GM12878 (cell line): ENCODE results near the gene NACA2. TPM values are rescaled to one million over a fixed set of nuclear protein-coding genes. Genes with fewer than 3 reads are reported as not detected.

ENCODE experiments used
- ATAC-seq: fragments of 200-7000 bp; cut with Tn5 transposase; 3 replicates; pipeline ENCODE4 v1.9.1; 2020; ENCODE audit warnings: mild to moderate bottlenecking, moderate library complexity
- BruUV-seq: library from RNA; stranded (reverse); fragments of 400-500 nt; replicated peaks from 2 replicates; lab custom pipeline; 2021; lab: Mats Ljungman, UMichigan
- CTCF ChIA-PET: fragments of 300-600 bp; sonication (Branson Sonifier 250); formaldehyde crosslinking; extraction: SDS; loops from one replicate; lab custom pipeline; 2021; ENCODE audit warnings: inconsistent platforms; lab: Yijun Ruan, JAX
- POLR2A ChIA-PET: fragments of 350-600 bp; formaldehyde crosslinking; extraction: SDS; loops from one replicate; lab custom pipeline; 2021; ENCODE audit warnings: inconsistent platforms; lab: Charles Lee
- RAD21 ChIA-PET: fragments of 300-600 bp; sonication (Branson Sonifier 250); formaldehyde crosslinking; loops from one replicate; lab custom pipeline; 2023; ENCODE audit warnings: antibody characterized with exemption; ENCODE audit not compliant: unreplicated experiment; lab: Charles Lee
- SMC1A ChIA-PET: fragments of 300-600 bp; sonication (Branson Sonifier 250); formaldehyde crosslinking; loops from one replicate; lab custom pipeline; 2023; ENCODE audit not compliant: unreplicated experiment, uncharacterized antibody; lab: Charles Lee
- DNase-seq: peaks from one replicate; pipeline ENCODE4 v3.0.0-alpha.2; 2011; ENCODE audit warnings: low read depth, low spot score
- FAIRE-seq: peaks from 3 replicates; lab custom pipeline; 2011; peaks lifted over from hg19 to GRCh38; lab: Jason Lieb, UNC
- H2AFZ ChIP-seq: 2 replicates; pipeline ENCODE4 v1.6.0; 2011; ENCODE audit warnings: low read depth, low read length, control low read depth; ENCODE audit not compliant: control insufficient read depth
- H3K27ac ChIP-seq: 2 replicates; pipeline ENCODE4 v1.5.1; 2011; ENCODE audit warnings: control low read depth; ENCODE audit not compliant: control insufficient read depth, insufficient read depth
- H3K27me3 ChIP-seq, 2 experiments: replicated peaks in 1 of 2; 2 replicates each; pipeline versions ENCODE4 v1.6.0 to v1.6.1; 2011; ENCODE audit warnings: low read length in 1 of 2; ENCODE audit not compliant: control insufficient read depth in 2 of 2, insufficient read depth in 2 of 2
- H3K36me3 ChIP-seq, 2 experiments: 2 replicates each; pipeline ENCODE4 v1.5.1; 2011; ENCODE audit warnings: low read length in 1 of 2; ENCODE audit not compliant: control insufficient read depth in 2 of 2, insufficient read depth in 2 of 2
- H3K4me1 ChIP-seq: 2 replicates; pipeline ENCODE4 v1.6.1; 2011; ENCODE audit warnings: mild to moderate bottlenecking, low read length, moderate library complexity, mixed read lengths; ENCODE audit not compliant: control insufficient read depth, insufficient read depth
- H3K4me2 ChIP-seq: 2 replicates; pipeline ENCODE4 v1.6.0; 2011; ENCODE audit warnings: control low read depth; ENCODE audit not compliant: control insufficient read depth, insufficient read depth
- H3K4me3 ChIP-seq: fragments of 200-600 bp; sonication (generic); 2 replicates; pipeline ENCODE4 v1.5.1; 2016
- H3K79me2 ChIP-seq: 2 replicates; pipeline ENCODE4 v1.6.0; 2011; ENCODE audit warnings: low read length; ENCODE audit not compliant: control insufficient read depth, insufficient read depth
- H3K9ac ChIP-seq: 2 replicates; pipeline ENCODE4 v1.8.0; 2011; ENCODE audit warnings: low read length, control low read depth, mixed read lengths; ENCODE audit not compliant: control insufficient read depth, insufficient read depth
- H3K9me3 ChIP-seq: replicated peaks from 3 replicates; pipeline ENCODE4 v1.5.1; 2011; ENCODE audit warnings: mild to moderate bottlenecking, low read length; ENCODE audit not compliant: control insufficient read depth, insufficient read depth
- H4K20me1 ChIP-seq: 2 replicates; pipeline ENCODE4 v1.6.0; 2011; ENCODE audit not compliant: control insufficient read depth, insufficient read depth
- ETV6 ChIP-seq, 2 experiments: fragments of 450-650 bp in 1 of 2; IDR thresholded peaks in 1 of 2; conservative IDR thresholded peaks in 1 of 2; 2 replicates each; pipeline ENCODE4 v1.6.1; 2014; ENCODE audit warnings: antibody characterized with exemption in 1 of 2, borderline replicate concordance in 1 of 2, low read depth in 1 of 2, mild to moderate bottlenecking in 1 of 2, moderate library complexity in 1 of 2
- MAX ChIP-seq: IDR thresholded peaks from 2 replicates; pipeline ENCODE4 v1.6.1; 2012; ENCODE audit warnings: low read depth, low read length, improper control_type of control experiment
- MEF2A ChIP-seq: IDR thresholded peaks from 2 replicates; pipeline ENCODE4 v1.6.1; 2011; ENCODE audit warnings: low read depth, mild to moderate bottlenecking, low read length, moderate library complexity; ENCODE audit not compliant: insufficient read depth
- MTA2 ChIP-seq: fragments of 450-650 bp; IDR thresholded peaks from 2 replicates; pipeline ENCODE4 v1.6.1; 2016; ENCODE audit warnings: low read depth, mild to moderate bottlenecking, moderate library complexity
- NFXL1 ChIP-seq: fragments of 450-650 bp; IDR thresholded peaks from 2 replicates; pipeline ENCODE4 v1.6.1; 2017; ENCODE audit warnings: antibody characterized with exemption, mild to moderate bottlenecking, borderline replicate concordance
- PBX3 ChIP-seq: IDR thresholded peaks from 2 replicates; pipeline ENCODE4 v1.6.1; 2011; ENCODE audit warnings: mild to moderate bottlenecking, low read depth, low read length, moderate library complexity; ENCODE audit not compliant: insufficient replicate concordance
- TARDBP ChIP-seq: IDR thresholded peaks from 2 replicates; pipeline ENCODE4 v1.6.1; 2016; ENCODE audit warnings: borderline replicate concordance
- ZNF384 ChIP-seq: IDR thresholded peaks from 2 replicates; pipeline ENCODE4 v1.6.1; 2012; ENCODE audit warnings: low read depth, mild to moderate bottlenecking, low read length, improper control_type of control experiment, borderline replicate concordance
- WGBS: methylation state at CpG from one replicate; pipeline ENCODE4 v1.1.6; 2016; ENCODE audit warnings: low lambda C conversion rate; ENCODE audit not compliant: insufficient replicate concordance, insufficient coverage; ENCODE audit errors: missing lambda C conversion rate; 5-methylcytosine and 5-hydroxymethylcytosine counted together
- in situ Hi-C: fragments of 300-500 bp; cut with MboI; formaldehyde crosslinking; loops from 9 replicates; pipeline ENCODE4 v1.14.3; 2018; ENCODE audit warnings: mixed read lengths
- intact Hi-C: fragments of 100-400 bp; cut with micrococcal nuclease; formaldehyde crosslinking; loops from one replicate; pipeline ENCODE4 v1.14.2; 2022; ENCODE audit not compliant: unreplicated experiment
- polyA plus RNA-seq, 11 experiments: library from polyadenylated mRNA; depleted of rRNA in 4 of 11; unstranded in 6 of 11; stranded (reverse) in 5 of 11; fragments of >200 nt; fragmentation: Nextera tagmentation in 4 of 11; fragmentation: Illumina TruSeq in 1 of 11; extraction: Ambion mirVana in 4 of 11; extraction: Trizol in 1 of 11; gene quantifications; 1 replicate in 1 of 11; 2 replicates in 10 of 11; pipeline versions ENCODE4 v1.2.1 to v1.2.3, GENCODE V29; 2011 to 2016; ENCODE audit warnings: inconsistent platforms in 2 of 11, missing spikeins in 2 of 11, low read depth in 1 of 11
- total RNA-seq, 4 experiments: library from RNA; depleted of rRNA in 3 of 4; stranded (reverse); fragments of >200 nt in 3 of 4; fragmentation: Illumina TruSeq in 1 of 4; extraction: Trizol in 1 of 4; gene quantifications; 2 replicates each; pipeline versions ENCODE4 v1.2.1 to v1.2.3, GENCODE V29; 2013 to 2021

The NACA2 gene
- total and polyA plus RNA-seq, 10 of the 15 experiments (the other 5 are each of a cell fraction or from before 2014, with no cell fraction given), result 0.16 to 0.68 (median 0.36) TPM; not detected in 4

GRCh38 chr17:61627125-61627524 lies 36.1 kb upstream of the NACA2 start:
- Histone ChIP-seq H3K27me3 (no peaks in the 10 kb centered on the region; a peak in 1 of 4 replicates), H3K9me3 (no peaks in the 10 kb centered on the region), H3K27ac (no peak overlapping the region), H3K4me3 (no peak overlapping the region), H2AFZ (no peak overlapping the region), H3K36me3 (no peaks in the 10 kb centered on the region), H3K79me2 (no peaks in the 10 kb centered on the region), H3K4me1 (no peaks in the 10 kb centered on the region), H3K4me2 (no peak overlapping the region), H4K20me1 (no peaks in the 10 kb centered on the region), H3K9ac (no peak overlapping the region)
- CTCF ChIA-PET, result no interaction called here
- BruUV-seq, result no TSS peak
- FAIRE-seq, result no peak
- RAD21 ChIA-PET, result no interaction called here
- POLR2A ChIA-PET, result no interaction called here
- SMC1A ChIA-PET, result no interaction called here
- no peak for ATAC-seq
- TF ChIP-seq ZNF384 (no peak), ETV6 (conservative IDR thresholded peaks at IDR 0.05 in 1 of 2, IDR thresholded peaks at IDR 0.05 in 1 of 2; ENCODE audit: borderline replicate concordance in 1 of 2, low read depth in 1 of 2) (peak in 1 of 2 experiments; percentile 8; a peak in 1 of 4 replicates)
- intact Hi-C loops, result no loop called here
- in situ Hi-C loops, result no loop called here
- no peak for DNase-seq

- RAD21 ChIA-PET, result no interaction called here
- in situ Hi-C loops, result no loop called here
Measured at GRCh38 chr17:61625564-61625963, 34.5 kb upstream of the NACA2 start.

More at GRCh38 chr17:61625564-61625963, 34.5 kb upstream of the NACA2 start:
- intact Hi-C loops, result no loop called here
- FAIRE-seq (no peak), ATAC-seq (no peak), DNase-seq (no peak)
- Histone ChIP-seq H3K4me1 (no peaks in the 10 kb centered on the region), H3K27me3 (no peaks in the 10 kb centered on the region; a peak in 1 of 4 replicates), H3K36me3 (no peaks in the 10 kb centered on the region), H3K79me2 (no peaks in the 10 kb centered on the region), H4K20me1 (no peaks in the 10 kb centered on the region), H3K9ac (no peak overlapping the region), H3K9me3 (no peaks in the 10 kb centered on the region), H3K4me3 (no peak overlapping the region), H3K27ac (no peak overlapping the region)
- 67% methylated on average over 5 of the region's 5 CpGs for WGBS
- SMC1A ChIA-PET, result interaction anchor here (0.7 kb wide), 1 partner anchor 21 kb away, joined by 3 read pairs; no protein-coding TSS in a partner anchor
- POLR2A ChIA-PET, result interaction anchor here (0.6 kb wide), 1 partner anchor 238 kb away, joined by 3 read pairs; the partner anchor contains the start of gene BRIP1
- BruUV-seq, result no TSS peak
- CTCF ChIA-PET, result interaction anchor here (1.9 kb wide), 1 partner anchor 10 kb away, joined by 8 read pairs; no protein-coding TSS in a partner anchor
- TF ChIP-seq MTA2 (no peak), NFXL1 (peak; percentile 82; the same call in 1 of the 2 replicates), MEF2A (no peak), TARDBP (no peak), MAX (no peak), PBX3 (no peak)
- TF ChIP-seq, all 136 proteins: peak for 1
- no peak overlapping the region for H3K4me2 ChIP-seq
- H2AFZ ChIP-seq, result no peak overlapping the region
